OCI-LY1 (cell line): Measurements from ENCODE around the gene ACVR1.

Experiments used
- EZH2 ChIP-seq: fragments of 200-600 bp; sonication (generic), shearing (Covaris generic); IDR thresholded peaks from 2 replicates; pipeline ENCODE4 v1.8.0; 2017; ENCODE audit warnings: borderline replicate concordance, mixed run types, mild to moderate bottlenecking, antibody characterized with exemption, low read length, moderate library complexity, mixed read lengths
- TF ChIP-seq, protein P1 (sequence below): fragments of 200-600 bp; sonication (generic), shearing (Covaris generic); IDR thresholded peaks from 2 replicates; pipeline ENCODE4 v1.5.1; 2017; ENCODE audit warnings: mild to moderate bottlenecking, antibody characterized with exemption, low read length, moderate library complexity, mixed read lengths

DNA sequence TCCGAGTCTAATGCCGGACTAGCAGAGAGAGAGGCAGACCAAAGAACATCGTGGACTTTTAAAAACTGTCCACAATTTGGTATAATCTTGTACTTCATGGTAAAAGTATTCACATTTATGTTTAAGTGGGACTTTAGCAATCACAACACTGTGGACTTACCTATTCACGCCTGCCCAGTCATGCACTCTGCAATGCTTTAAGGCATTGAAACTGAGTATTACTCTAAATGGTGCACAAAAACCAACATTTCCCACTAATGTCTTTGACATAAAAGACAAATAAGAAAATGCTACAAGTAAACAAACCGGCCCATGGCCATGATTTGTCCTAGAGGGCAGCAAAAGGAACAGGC is 91.3 kb downstream of the ACVR1 start:
- TF ChIP-seq, protein P1, sequence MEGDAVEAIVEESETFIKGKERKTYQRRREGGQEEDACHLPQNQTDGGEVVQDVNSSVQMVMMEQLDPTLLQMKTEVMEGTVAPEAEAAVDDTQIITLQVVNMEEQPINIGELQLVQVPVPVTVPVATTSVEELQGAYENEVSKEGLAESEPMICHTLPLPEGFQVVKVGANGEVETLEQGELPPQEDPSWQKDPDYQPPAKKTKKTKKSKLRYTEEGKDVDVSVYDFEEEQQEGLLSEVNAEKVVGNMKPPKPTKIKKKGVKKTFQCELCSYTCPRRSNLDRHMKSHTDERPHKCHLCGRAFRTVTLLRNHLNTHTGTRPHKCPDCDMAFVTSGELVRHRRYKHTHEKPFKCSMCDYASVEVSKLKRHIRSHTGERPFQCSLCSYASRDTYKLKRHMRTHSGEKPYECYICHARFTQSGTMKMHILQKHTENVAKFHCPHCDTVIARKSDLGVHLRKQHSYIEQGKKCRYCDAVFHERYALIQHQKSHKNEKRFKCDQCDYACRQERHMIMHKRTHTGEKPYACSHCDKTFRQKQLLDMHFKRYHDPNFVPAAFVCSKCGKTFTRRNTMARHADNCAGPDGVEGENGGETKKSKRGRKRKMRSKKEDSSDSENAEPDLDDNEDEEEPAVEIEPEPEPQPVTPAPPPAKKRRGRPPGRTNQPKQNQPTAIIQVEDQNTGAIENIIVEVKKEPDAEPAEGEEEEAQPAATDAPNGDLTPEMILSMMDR: no peak
- no peak for TF ChIP-seq EZH2
